HK-2 (cell line): Measurements from ENCODE around the gene UBE2D3.
A peak's percentile ranks its signal among the peaks of the same experiment; 100 is the strongest.
"Not testable (repeated sequence)": the region's sequence is repeated elsewhere in the genome, so short reads cannot be mapped to it uniquely, and the experiment has no call there.

ENCODE experiments used
- DNase-seq: peaks from one replicate; pipeline ENCODE4 v3.0.0-alpha.2; 2018; ENCODE audit not compliant: unreplicated experiment

The UBE2D3 gene

GRCh38 chr4:102826890-102827673 is at the start of gene UBE2D3:
UBE2D3 (minus strand) TSS chr4:102827551; CDS start chr4:102826508, 1,043 bp downstream.
- DNase-seq, result peak; percentile 92

- no peak for DNase-seq
Observed at GRCh38 chr4:102871772-102872171, 44.4 kb upstream of the UBE2D3 start.

- no peak for DNase-seq
Observed at GRCh38 chr4:102869569-102870197, 42.3 kb upstream of the UBE2D3 start.

GRCh38 chr4:102868781-102869568 is 41.6 kb upstream of the UBE2D3 start, which contains the start of gene CISD2:
CISD2 (plus strand) TSS chr4:102868992; CDS start chr4:102869085, 93 bp downstream.
- DNase-seq, result peak; percentile 92

- no peak for DNase-seq
Observed at GRCh38 chr4:102868153-102868780, 40.9 kb upstream of the UBE2D3 start.

GRCh38 chr4:102867278-102868152 is 40.2 kb upstream of the UBE2D3 start:
- peak; percentile 11 for DNase-seq

GRCh38 chr4:102865327-102865726 is 38.0 kb upstream of the UBE2D3 start:
- DNase-seq, result not testable (repeated sequence)

GRCh38 chr4:102862747-102863146 is 35.4 kb upstream of the UBE2D3 start:
- DNase-seq, result no peak

- DNase-seq, result no peak
Observed at GRCh38 chr4:102862016-102862415, 34.7 kb upstream of the UBE2D3 start.

GRCh38 chr4:102860611-102861324 is 33.4 kb upstream of the UBE2D3 start:
- DNase-seq, result no peak

GRCh38 chr4:102858828-102859464 is 31.6 kb upstream of the UBE2D3 start:
- DNase-seq, result no peak

- no peak for DNase-seq
Observed at GRCh38 chr4:102850370-102850769, 23.0 kb upstream of the UBE2D3 start.

GRCh38 chr4:102849579-102850104 is 22.3 kb upstream of the UBE2D3 start:
- DNase-seq, result no peak

- no peak for DNase-seq
Observed at GRCh38 chr4:102847687-102848086, 20.3 kb upstream of the UBE2D3 start.

GRCh38 chr4:102843938-102844337 is 16.6 kb upstream of the UBE2D3 start:
- DNase-seq, result no peak

- no peak for DNase-seq
Observed at GRCh38 chr4:102843273-102843672, 15.9 kb upstream of the UBE2D3 start.

- no peak for DNase-seq
Observed at GRCh38 chr4:102842367-102842766, 15.0 kb upstream of the UBE2D3 start.

GRCh38 chr4:102836596-102836995 is 9.2 kb upstream of the UBE2D3 start:
- no peak for DNase-seq

GRCh38 chr4:102832667-102833066 is 5.3 kb upstream of the UBE2D3 start:
- DNase-seq, result no peak
